Choroid plexus epithelial cell (primary cell): Measurements from ENCODE around the gene CTSE.

ENCODE experiments used
- DNase-seq: peaks from one replicate; pipeline ENCODE4 v3.0.0-alpha.2; 2010; ENCODE audit warnings: low read depth
- H3K4me3 ChIP-seq: 2 replicates; pipeline ENCODE4 v1.5.1; 2011; ENCODE audit warnings: low read depth, mild to moderate bottlenecking, control low read depth, low read length, moderate library complexity
- TF ChIP-seq, protein P1 (sequence below): conservative IDR thresholded peaks from 2 replicates; pipeline ENCODE4 v1.5.1; 2011; ENCODE audit warnings: low read depth, mild to moderate bottlenecking, control low read depth, inconsistent platforms, low read length, moderate library complexity

The CTSE gene

DNA sequence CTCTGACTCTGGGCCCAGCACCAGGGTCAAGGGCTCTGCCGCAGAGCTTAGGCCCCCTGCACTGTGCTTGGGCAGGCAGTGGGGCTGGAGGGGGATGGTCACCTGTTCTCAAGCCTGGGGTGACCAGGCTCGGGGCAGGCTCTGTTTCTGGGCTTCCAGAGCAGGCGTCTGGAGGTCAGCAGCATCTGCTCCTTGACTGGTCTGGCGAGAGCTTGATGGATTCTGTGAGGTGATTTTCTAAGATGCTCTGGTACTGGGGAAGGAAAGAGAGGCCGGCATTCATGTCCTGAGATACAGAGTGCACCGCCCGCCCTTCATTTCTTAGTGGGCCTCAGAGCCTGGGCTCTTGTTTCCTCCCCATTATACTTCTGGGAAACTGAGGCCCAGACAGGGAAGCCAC lies 45.0 kb downstream of the CTSE start:
- TF ChIP-seq, protein P1, sequence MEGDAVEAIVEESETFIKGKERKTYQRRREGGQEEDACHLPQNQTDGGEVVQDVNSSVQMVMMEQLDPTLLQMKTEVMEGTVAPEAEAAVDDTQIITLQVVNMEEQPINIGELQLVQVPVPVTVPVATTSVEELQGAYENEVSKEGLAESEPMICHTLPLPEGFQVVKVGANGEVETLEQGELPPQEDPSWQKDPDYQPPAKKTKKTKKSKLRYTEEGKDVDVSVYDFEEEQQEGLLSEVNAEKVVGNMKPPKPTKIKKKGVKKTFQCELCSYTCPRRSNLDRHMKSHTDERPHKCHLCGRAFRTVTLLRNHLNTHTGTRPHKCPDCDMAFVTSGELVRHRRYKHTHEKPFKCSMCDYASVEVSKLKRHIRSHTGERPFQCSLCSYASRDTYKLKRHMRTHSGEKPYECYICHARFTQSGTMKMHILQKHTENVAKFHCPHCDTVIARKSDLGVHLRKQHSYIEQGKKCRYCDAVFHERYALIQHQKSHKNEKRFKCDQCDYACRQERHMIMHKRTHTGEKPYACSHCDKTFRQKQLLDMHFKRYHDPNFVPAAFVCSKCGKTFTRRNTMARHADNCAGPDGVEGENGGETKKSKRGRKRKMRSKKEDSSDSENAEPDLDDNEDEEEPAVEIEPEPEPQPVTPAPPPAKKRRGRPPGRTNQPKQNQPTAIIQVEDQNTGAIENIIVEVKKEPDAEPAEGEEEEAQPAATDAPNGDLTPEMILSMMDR: no peak
- no peak for DNase-seq
- no peak overlapping the region for H3K4me3 ChIP-seq

DNA sequence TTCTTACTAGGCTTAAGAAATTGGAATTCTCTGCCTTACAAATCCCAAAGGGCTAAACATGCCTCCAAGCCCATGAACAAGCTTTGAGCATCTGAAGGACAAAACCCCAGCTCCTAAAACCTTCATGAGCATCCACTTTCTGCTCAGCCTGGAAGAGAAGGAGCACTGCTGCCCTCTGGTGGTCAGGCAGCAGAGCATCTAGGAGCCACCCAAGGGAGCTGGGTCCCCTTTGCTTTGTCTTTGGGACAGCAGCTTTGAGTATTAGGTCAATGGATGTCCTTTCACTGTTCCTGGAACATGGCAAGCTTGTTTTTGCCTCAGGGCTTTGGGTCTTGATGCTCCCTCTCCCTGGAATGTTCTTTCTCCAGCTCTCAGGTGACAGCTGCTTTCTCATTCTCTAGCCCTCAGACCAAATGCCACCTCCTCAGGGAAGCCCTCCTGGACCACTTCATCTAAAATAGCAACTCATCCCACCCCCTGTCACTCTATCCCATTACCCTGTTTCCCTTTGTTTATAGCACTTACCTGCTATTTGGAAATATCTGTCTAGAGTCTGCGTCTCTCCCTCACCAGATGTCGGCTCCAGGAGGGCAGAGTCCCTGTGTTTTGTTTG lies 46.2 kb downstream of the CTSE start:
- DNase-seq: peak; percentile 89
- TF ChIP-seq, protein P1: peak; percentile 99
- no peak overlapping the region for H3K4me3 ChIP-seq

DNA sequence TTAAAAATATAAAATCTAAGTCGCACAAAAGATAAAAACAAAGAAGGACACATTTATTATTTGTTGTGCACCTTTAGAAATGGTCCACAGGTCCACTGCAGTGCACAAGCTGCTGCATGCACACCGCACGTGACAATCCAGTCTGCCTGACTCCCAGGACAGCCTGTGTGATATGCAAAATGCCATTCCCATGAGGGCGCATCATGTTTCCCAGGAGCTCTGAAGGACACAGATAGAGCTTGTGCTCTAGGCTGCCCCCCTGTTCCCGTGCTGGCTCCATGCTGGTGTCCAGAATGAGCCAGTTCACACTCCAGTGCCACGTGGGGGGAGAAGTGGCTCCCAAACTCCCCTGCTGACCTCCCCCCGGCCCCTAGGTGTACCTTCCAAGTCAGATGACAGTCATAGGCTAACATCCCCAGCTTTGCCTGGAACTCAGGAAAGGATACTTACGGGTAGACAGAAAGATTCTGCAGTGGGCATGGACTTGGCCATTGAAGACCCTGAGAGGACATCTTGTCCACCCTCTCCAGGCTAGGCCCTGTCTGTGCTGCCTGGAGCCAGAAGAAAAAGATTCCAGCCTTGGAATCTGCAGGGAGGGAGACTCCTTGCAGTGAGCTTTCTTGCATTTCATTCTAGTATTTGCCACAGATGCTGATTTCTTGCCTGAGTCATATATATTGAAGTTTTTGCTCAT lies 46.8 kb downstream of the CTSE start:
- TF ChIP-seq, protein P1: no peak
- H3K4me3 ChIP-seq: no peak overlapping the region
- DNase-seq: peak; percentile 42

DNA sequence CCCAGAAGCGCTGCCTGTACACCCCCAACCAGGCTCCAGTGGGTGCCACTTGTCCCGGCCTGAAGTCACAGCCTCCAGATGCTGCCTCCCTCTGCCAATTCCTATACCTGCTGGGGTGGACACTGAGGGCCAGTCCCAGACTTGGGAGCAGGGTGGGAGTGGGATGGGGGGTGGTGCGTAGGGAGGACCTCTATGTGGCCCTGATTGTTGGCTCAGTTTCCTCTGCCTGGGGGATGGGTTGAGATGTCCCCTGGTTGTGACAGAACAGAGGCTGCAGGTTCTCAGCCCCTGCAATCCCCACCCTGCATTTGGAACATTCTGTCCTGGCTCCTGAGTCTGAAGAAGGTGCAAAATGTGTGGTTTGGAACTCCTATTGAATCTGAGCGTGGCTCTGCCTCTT lies 47.7 kb downstream of the CTSE start:
- no peak for DNase-seq
- H3K4me3 ChIP-seq: no peak overlapping the region
- TF ChIP-seq, protein P1: no peak

DNA sequence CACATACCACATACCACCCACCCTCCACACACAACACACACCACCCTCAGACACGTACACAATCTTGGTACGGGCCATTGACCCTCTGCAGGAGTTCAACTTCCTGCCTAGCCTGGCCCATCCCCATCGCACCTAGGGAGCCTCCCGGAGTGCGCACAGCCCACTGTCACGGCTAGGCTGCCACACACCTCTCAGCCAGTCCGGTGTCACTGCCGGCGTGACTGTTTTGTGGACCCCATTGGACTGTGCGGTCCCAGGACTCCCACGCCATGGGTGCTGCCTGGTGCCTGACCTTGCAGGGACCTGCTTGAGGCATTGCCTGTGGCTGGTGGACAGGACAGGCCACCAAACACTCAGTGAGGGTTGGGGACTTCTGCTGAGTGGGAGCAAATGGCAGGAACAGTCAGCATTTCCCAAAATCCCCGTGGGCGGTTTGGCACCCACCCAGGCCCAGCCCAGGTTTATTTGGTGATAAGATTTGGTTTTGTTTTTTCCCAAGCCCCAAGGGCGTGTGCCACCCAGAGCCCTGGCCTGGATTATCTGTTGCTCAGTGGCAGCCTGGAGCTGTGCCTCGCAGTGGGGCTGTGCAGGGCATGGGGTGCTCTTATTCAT lies 48.2 kb downstream of the CTSE start:
- DNase-seq: no peak
- no peak overlapping the region for H3K4me3 ChIP-seq
- TF ChIP-seq, protein P1: no peak

DNA sequence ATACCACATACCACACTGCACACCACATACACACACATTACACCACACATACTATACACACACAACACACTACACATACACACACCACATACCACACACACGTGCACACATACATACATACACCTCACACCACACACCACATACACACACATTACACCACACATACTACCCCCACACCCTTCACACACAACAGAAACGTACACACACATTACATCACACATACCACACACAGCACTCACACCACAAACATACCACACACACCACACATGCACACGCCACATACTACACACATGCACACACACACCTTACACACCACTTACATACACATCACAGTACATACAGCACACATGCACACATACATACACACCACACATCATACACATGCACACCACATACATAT lies 49.0 kb downstream of the CTSE start:
- DNase-seq: no peak
- TF ChIP-seq, protein P1: no peak
- H3K4me3 ChIP-seq: no peak overlapping the region
